GM19240 (cell line): ENCODE measurements around the gene OGFRL1.

Source experiments
- DNase-seq: peaks from one replicate; pipeline ENCODE4 v3.0.0; 2011; ENCODE audit warnings: low spot score; ENCODE audit not compliant: insufficient read length

The OGFRL1 gene

DNA sequence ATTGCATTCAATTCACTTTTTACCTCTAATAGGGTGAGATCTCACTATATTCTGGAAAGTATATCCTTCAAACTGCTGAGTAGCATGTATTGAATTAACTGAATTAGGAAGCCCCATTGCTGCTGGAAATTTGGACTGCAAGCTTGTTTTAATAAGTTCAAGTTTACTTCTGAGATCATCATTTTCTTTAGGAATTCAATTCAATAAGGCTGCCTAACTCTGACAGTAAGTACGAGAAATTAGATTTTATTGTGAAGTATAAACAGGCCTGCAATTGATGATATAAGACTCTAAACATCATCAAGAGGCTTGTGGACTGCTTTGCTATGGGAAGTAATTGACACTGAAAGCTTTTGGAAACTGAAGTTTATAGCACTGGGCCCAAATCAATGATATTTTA is 44.4 kb downstream of the OGFRL1 start:
- DNase-seq: no peak

DNA sequence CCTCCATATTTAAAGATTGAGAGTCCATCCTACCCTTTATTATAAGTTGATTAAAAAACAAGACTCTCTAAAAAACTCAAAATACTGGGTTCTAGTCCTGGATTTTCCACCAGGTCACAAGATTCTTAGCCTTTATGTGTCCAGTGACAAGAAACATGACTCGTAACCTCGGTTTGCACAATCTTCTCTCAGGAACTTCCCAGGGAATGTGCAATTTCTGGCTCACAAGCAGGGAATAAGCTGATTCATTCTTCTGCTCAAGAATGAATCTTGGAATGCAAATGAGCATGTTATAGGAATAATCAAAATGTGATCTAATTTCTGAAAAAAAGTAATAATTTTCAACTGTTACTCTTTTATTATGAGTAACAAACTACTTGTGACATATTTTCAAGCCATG is 45.1 kb downstream of the OGFRL1 start:
- DNase-seq: no peak

DNA sequence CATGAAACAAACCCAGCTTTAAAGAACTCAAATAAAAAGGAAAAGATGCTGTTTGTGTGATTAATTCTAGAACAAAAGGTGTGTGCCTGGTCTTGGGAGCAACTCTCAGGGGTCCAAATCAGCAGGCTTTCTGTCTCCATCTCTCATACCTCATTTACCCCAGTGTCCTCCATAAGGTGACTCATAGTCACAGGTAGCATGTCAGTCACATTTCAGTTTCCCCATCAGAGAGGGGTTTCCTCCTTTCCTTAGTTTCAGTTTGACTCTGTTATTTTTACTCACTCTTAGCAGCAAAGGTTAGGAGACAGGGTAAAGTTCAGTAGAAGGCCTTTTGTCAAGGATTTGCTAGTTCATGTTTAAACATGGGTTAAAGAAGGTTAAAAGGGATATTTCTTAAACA is 46.2 kb downstream of the OGFRL1 start:
- no peak for DNase-seq

DNA sequence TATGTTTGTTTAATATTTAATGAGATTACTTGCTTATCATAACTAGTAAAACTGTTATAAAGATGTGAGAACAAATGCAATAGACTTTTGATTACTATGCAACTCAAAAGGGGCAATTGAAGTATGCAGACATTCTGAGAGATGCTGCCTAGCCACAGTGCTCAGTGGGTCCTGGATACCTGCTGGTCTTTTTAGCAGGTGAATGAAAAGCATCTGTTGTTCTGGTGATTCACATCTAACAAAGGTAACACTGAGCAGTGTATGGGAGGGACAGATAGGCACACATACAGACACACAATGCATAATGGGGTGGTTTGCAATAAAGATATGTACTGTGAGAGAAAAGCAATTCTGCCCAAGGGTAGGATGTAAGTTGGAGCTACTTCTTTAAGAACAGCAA is 46.9 kb downstream of the OGFRL1 start:
- DNase-seq: no peak

DNA sequence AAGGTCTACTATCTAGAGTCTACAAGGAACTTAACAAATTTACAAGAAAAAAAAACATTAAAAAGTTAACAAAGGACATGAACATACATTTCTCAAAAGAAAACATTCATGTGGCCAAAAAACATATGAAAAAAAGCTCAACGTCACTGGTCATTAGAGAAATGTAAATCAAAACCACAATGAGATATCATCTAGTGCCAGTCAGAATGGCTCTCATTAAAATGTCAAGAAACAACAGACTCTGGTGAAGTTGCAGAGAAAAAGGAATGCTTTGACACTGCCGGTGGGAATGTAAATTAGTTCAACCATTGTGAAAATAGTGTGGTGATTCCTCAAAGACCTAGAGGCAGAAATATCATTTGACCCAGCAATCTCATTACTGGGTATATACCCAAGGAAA is 48.3 kb downstream of the OGFRL1 start:
- no peak for DNase-seq

DNA sequence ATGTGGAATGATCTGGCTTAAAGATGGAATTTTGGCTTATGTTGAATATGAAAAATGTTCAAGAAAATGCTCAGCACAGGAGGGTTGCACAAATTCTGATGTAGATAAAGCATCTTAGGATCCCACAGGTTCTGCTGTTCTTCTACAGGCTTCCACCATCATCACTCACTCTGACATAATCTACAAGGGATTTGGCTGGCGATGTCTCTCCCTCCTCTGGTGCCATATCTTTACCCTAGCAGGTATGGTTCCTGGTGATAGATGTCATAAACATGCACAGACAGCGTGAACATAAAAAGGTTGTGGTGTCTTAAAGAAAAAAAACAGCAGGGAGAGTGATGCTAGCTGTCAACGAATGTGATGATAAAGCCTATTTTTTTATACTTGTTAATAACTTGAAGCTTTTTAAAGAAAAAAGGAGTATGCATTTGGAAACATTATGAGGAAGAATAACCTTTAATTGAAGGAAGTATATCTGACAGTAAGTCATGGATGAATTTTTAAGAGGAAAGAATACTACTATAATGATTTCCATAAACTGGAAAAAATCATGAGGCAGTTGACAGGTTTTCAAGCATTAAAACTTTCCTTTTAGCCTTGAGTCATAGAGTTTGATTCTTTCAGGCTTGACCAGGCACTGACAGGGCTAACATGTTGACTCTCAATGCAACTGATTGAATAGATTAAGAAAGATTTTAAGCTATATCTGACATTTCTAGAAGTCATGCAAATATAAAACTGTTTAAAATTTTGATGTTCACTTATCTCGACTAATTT is 50.1 kb downstream of the OGFRL1 start:
- no peak for DNase-seq

DNA sequence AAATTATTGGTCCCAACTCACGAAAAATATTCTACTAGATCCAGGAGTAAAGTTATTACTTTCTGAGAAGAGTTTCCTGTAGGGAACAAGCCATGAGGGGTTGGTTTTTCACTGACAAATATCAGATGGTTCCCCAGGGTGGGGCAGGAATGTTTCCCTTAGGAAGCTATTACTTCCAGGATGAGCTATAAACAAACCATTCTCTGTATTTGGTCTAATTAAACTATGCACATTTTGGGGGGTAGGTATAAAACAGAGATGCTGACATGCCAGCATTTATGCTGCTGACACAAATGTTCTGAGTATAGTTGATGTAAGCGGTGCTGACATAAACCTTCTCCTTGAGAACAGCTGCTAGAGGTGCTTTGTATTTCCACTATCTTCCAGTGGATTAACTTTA is 54.2 kb downstream of the OGFRL1 start:
- no peak for DNase-seq

DNA sequence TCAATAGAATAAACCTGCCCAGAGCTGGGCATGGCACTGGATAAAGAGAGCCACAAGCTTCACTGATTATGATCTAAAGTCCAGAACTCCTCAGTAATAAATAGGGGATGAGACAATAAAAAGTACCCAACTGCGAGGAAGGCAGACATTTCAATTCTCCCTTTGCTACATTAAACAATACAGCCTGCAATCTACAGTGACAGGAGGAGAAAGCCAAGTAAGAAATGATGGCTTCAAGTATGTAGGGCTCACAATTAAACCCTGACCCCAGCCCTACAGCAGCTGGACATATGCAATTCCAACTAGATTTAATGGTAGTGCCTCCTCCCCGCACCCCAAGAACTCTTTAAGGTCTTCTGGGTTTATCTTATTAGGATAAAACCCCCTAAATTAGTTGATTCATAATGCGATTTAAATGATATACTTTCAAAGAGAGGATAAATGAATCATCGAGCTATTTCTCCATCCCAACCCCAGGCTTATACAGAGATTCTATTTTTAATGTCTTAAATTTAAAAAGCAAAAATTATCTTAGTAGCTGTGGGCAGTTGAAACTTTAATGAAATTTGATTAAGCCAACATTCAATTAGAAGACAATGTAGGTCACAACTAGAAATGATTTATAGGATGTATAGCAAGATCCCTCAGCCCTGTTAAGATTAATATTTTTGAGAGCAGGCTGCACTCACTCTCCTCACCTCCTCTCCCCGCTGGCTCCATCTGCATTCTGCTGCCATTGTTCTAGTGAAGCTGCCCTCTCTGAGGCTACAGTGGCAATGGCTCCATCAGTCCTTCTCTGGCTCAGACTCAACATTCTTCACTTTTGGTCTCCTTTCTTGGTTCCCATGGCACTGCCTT is 57.1 kb downstream of the OGFRL1 start:
- DNase-seq: no peak

DNA sequence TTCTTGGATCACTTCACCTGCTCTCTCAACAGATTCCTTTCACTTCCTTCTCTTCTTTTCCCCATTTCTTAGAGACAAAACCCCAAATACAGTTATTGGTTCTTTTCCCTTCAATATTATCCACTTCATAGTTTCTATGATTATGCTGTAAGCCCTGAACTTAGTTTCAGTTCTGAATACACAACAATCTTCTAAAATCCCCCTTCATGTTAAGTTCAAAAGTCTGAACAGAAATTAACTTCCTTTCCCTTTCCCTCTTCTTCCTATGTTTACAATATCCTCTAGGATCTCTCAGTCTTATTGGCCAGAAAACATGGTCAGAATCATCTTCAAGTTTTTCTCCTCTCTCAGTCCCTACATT is 57.7 kb downstream of the OGFRL1 start:
- no peak for DNase-seq

DNA sequence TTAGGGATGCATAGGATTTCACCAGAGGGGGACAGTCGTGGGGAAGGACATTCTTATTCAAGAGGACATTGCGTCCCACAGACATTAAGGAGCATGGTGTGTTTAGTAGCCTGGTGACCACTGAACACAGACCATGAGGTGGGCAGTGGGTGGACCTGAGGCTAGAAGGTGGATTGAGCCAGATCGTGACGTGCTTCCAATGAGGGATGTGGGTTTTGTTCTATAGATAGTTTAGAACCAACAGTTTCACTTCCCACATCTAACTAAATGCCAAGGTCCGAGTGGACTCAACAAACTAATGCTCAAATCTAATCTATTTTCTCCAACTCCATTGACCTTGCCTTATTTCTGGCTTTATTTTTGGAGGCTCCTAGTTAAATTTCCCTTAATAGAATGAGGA is 58.5 kb downstream of the OGFRL1 start:
- no peak for DNase-seq

DNA sequence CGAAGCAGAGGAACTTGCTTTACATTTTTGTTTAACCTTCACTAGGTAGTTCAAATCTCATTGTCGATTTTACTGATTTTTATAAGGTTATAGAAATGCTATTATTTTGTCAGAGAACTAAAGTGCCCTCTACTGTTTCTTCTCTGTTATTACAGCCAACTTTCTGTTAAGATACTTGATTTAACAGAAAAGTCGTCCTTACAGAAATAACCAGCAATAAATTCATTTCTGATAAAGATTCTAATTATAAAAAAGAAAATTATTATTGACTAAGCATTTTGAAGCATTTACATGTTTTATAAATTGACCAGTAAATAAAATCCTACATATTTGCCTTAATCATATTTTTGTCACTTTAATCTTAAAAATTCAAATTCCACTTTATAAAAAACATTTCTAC is 60.8 kb downstream of the OGFRL1 start:
- no peak for DNase-seq

DNA sequence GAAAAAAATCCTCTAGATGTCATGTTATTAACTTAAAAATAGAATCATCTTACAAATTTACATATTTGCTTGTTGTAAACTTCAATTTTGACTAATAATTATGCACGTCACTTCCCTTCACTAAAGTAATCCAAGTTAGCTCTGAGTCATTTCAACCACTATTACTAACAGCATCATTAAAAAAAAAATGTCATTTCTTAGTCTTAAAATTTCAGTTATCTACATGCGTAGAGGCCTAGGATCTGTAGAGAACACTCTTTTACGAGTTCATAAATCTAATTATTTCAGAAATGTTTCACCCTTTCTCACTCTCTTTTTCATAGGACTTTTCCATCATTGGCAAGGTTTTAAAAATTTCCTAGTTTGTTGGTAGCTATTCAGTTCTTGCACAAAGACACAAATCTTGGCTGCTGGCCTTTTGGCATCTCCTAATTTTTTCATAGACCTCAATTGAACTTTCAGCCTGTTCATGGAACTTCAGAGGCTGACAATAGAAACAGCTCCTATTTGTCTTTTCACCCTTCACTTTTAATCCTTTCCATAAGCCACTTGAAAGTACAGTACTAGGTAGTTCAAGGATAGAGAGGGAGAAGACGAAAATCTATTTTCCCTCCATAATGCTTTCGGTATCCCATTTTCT is 61.5 kb downstream of the OGFRL1 start:
- DNase-seq: no peak

DNA sequence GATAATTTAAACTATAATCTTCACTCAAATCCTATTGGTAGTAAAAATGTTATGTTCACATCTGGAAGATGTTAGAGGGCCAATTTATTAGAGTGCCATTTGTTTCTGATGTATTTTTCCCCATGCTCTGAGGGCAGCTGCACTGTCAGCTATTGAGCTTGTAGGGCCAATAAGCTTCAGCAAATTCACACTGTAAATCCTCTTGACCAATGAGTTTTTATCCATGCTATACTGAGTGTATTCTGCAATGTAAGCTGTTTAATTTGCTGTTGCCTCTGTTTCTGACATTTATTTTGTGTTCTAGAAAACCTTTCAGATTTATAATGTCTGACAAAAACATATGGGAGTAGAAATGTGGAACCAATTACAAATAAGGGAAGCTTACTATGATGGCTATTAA is 62.6 kb downstream of the OGFRL1 start:
- DNase-seq: no peak
